Measurements from ENCODE around the gene CHRFAM7A. TPM values are rescaled to one million over a fixed set of nuclear protein-coding genes. Genes with fewer than 3 reads are reported as not detected.

CHRFAM7A gene
- 2.7 and 2.9 TPM in 2 replicates for total RNA-seq

GRCh38 chr15:30392766-30393663 lies at the start of gene CHRFAM7A:
CHRFAM7A (minus strand) TSS chr15:30393540; CDS start chr15:30383351, 10,189 bp downstream.

GRCh38 chr15:30414160-30414559 lies 20.8 kb upstream of the CHRFAM7A start, which contains the start of gene GOLGA8R:
GOLGA8R (minus strand) TSS chr15:30414260; CDS start chr15:30414162, 98 bp downstream.

Other genes starting within 250 kb of the CHRFAM7A start
- gene GOLGA8R, start 20.7 kb upstream of the CHRFAM7A start, total RNA-seq = 0.54 and 1.9 TPM in 2 replicates
- 0.18 and 0.94 TPM in 2 replicates for gene GOLGA8Q, start 158.5 kb upstream of the CHRFAM7A start, total RNA-seq
- gene GOLGA8H, start 210.5 kb upstream of the CHRFAM7A start, total RNA-seq = 0.90 and 1.1 TPM in 2 replicates